ENCODE data around the gene TRPC6.
"Not testable (repeated sequence)": the region's sequence is repeated elsewhere in the genome, so short reads cannot be mapped to it uniquely, and the experiment has no call there.

Gene TRPC6

GRCh38 chr11:101446238-101446637 lies 137.6 kb downstream of the TRPC6 start:
- no peak for DNase-seq

GRCh38 chr11:101445761-101446160 lies 138.0 kb downstream of the TRPC6 start:
- no peak for DNase-seq

DNA sequence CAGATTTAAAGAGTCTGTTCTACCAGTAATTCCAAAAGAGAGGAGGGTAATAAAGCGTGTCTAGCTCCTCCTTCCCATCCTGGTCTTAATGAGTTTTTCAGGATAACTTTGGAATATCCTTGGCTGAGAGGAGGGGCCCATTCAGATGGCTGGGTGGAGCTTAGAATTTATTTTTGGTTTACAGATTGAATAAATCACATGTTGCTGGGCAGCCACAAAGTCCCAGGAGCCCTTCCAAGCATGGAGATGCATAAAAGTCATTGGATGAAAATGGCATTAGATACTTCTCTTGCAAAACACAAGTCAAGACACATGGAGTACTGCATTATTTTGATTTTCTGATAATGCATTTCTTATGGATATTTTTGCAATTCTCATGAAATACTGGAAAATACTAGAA lies 139.0 kb downstream of the TRPC6 start:
- DNase-seq = no peak

DNA sequence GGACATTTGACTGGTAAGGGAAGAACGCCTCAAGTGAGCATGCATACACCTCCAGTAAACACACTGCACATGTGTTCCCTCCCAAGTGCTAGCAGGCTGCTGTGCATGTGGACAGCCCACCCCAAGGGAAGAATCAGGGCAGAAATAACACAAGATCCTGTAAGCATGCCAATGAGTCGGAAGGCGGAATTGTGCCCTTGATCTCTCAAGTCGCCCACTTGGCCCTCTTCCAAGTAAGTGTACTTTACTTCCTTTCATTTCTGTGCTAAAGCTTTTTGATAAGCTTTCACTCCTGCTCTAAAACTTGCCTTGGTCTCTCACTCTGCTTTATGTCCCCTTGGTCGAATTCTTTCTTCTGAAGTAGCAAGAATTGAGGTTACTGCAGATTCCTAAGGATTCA lies 139.6 kb downstream of the TRPC6 start:
- peak; percentile 7 for DNase-seq

GRCh38 chr11:101442936-101443521 lies 140.8 kb downstream of the TRPC6 start:
- no peak for DNase-seq

- no peak for DNase-seq
Measured at GRCh38 chr11:101442171-101442570, 141.6 kb downstream of the TRPC6 start.

- no peak for DNase-seq
Measured at GRCh38 chr11:101441747-101442146, 142.1 kb downstream of the TRPC6 start.

DNA sequence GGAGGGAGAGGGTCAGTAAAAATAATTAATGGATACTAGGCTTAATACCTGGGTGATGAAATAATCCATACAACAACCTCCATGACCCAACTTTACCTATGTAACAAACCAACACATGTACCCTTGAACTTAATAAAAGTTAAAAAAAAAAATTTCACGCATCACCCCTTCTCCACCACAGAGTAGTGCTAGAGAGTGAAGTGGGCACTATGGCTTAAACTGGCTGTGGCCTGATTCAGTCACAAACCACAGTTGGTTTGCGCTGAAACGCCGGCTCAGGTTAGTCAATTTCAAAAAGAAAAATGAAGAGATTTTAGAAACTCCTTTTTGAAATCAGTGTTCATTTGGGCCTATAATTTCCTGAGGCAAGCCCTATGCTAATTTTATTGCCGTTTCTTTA lies 144.3 kb downstream of the TRPC6 start:
- no peak for DNase-seq

GRCh38 chr11:101438708-101439107 lies 145.1 kb downstream of the TRPC6 start:
- not testable (repeated sequence) for DNase-seq

- DNase-seq = no peak
Measured at GRCh38 chr11:101438126-101438525, 145.7 kb downstream of the TRPC6 start.

- peak; percentile 30 for DNase-seq
Measured at GRCh38 chr11:101436511-101437142, 147.2 kb downstream of the TRPC6 start.

- DNase-seq = no peak
Measured at GRCh38 chr11:101435408-101435973, 148.3 kb downstream of the TRPC6 start.

- no peak for DNase-seq
Measured at GRCh38 chr11:101434026-101434643, 149.7 kb downstream of the TRPC6 start.

DNA sequence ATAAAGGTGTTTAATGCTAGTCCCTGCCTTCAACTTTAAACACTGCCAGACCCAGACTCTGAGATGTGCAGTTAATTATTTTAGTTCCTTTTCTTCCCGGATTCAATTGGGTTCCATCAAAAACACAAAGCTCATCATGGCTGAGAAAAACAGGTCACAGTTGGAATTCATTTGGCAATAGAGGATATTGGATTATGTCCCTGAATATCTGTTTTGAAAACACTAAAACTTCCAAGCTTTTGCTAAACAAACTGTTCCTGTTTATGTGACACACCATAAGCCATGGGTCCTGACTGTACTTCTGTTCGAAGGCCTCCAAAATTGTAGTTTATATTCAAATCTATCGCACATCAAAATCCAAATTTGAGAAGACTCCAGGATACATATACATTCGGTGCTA lies 150.7 kb downstream of the TRPC6 start:
- DNase-seq = no peak

DNA sequence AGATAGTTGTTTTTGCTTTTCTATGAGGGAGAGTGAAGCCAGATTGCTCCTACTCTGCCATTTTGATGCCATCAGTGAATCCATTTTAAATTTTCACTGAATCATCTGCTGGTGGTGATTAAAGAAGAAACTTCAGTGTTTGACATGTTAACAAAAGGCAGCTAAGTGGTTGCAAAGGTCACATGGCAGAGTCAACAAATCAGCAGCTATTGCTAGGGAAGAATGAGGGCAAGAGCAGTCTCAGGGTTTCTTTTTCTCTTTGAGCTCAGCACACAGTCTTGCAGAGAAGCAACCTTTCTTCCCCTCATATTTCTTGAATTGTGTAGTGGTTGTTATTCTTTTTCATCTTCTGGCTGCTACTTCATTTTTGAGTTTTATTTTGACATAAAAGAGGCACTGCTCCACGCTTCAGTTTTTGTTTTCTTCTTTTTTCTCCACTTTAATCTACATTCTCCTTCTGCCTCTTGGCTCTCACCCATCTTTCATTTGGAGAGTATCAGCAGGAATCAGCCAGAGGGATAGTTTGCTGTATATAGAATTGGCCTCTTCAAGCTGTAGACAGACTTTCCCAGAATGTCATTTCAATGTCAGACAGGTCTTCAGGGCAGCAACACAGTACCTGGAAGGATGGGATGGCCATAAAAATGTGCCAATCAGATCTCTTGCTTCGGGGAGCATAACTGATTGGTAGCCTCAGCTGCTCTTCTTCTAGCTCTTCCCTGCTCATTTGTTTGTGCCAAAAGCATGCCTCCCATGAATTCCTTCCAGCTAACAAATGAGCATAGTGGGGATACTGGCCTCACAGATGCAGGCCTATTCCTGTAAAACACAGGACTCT lies 153.9 kb downstream of the TRPC6 start:
- DNase-seq = no peak

DNA sequence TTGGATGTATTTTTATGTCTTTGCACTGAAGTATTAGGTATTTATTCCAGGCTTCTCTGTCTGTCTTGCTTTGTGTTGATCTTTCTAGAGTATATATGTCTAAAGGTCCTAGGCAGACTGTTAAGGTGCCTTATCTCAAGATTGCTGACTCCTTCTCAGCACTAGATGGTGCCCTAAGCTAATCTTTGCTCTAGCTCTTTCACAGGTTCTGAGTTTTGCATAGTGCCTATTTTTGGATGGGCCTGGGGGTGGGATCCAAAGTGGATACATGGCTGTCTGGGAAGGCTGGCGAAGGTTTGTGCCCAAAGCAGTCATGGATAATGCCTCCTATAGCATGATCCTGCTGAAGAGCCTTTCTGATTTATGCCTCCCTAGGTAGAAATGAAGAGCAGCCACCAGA lies 154.9 kb downstream of the TRPC6 start:
- DNase-seq = peak; percentile 25

- DNase-seq = no peak
Measured at GRCh38 chr11:101407324-101407723, 176.5 kb downstream of the TRPC6 start.

Data from hematopoietic multipotent progenitor cell treated with erythropoietin and hydrocortisone succinate and interleukin-3 and kit ligand, for 8 days (in vitro differentiated cells).